Measurements from ENCODE around the gene MTHFD1. TPM values are rescaled to one million over a fixed set of nuclear protein-coding genes. Genes with fewer than 3 reads are reported as not detected.
A peak's percentile ranks its signal among the peaks of the same experiment; 100 is the strongest.

MTHFD1 gene
- total and polyA plus RNA-seq, 2 donors (not counting 3 experiments of a cell fraction or from before 2014, with no cell fraction given), result 26.3 to 114 TPM

DNA sequence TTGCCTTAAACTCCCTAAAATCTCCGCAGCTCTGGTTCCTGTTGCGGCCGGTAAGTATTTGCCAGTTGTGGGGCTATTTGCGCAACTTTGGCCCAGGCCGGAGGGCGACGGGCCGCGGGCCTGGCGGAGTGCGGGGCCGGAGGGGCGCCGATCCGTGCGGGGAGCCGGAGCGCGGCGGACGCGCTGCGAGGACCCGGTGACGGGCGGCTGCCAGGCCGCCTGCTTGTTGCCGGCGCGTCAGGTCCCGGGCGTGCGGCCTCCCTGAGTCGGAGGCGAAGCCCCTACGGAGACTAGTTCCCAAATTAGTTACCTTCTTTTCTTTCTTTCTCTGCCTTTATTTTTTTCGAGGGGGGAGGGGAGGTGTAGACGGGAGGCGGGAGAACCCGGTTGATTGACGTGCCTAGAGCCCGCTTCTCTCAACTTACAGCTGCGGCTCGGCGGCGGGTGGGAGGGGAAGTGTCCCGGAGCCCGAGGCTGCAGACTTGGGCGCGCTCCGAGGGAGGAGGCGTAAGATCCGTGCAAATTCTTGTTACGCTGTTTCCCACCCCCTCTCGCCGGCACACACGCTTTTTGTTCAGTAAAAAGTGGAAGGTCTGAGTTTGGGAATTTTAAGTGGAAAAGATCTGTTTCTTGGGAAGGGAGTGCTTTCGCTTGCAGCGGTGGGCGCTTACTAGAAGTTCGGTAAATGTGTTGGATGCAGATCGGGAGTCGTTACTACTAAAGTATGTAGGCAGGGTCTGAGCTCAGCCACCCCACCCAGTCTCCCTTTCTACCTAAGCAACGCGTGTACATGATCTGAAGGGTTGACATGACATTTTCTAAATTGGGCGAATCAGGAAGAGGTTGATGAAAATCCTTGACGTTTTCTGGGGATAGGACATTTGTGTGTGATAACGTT, 117.0 kb downstream of the MTHFD1 start:
- intact Hi-C loops (cut with micrococcal nuclease) (loop anchor here (1.0 to 10.0 kb wide), 4 partner anchors 62 to 860 kb away; partner anchors contain the start of gene WDR89), dilution Hi-C loops (cut with MboI; ENCODE audit: extremely low pct_ligation_motif_present, low sequenced_read_pairs) (no loop called here)
- DNase-seq (ENCODE audit: low read depth, low spot score) (peak; percentile 83), FAIRE-seq (peak; percentile 88)
- CTCF ChIA-PET, result interaction anchor here (1.0 to 1.2 kb wide), 3 partner anchors 17 to 161 kb away, joined by 3 to 4 read pairs (median 3); no protein-coding TSS in a partner anchor
- peak overlapping the region; percentile 71 to 97 (median 93) for H3K4me3 ChIP-seq (replicated peaks in 1 of 3; ENCODE audit: insufficient read depth in 1 of 3, low read depth in 1 of 3, low read length in 3 of 3)
- peak; percentile 29 for TF ChIP-seq POLR2A (IDR thresholded peaks at IDR 0.05; ENCODE audit: low read depth, low read length)
- TF ChIP-seq POLR2AphosphoS5 (IDR thresholded peaks at IDR 0.05; ENCODE audit: insufficient read depth, low read depth, low read length), result no peak
- peak overlapping the region; percentile 97 for H3K4me2 ChIP-seq (ENCODE audit: insufficient read depth, low read length)
- POLR2A ChIA-PET, result interaction anchor here (1.8 kb wide), 1 partner anchor 35 kb away, joined by 11 read pairs; the partner anchor contains the start of gene HSPA2
- H3K9me1 ChIP-seq (replicated peaks; ENCODE audit: control insufficient read depth, extremely low read depth, insufficient read depth, low read length), result no peaks in the 10 kb centered on the region
- no peaks in the 10 kb centered on the region for H3K27me3 ChIP-seq (ENCODE audit: control insufficient read depth in 2 of 2, insufficient read depth in 2 of 2, low read length in 2 of 2)
- H3K79me2 ChIP-seq (ENCODE audit: control insufficient read depth, insufficient read depth, low read length), result peaks cover 55% of the 10 kb centered on the region
- H4K20me1 ChIP-seq (replicated peaks; ENCODE audit: control insufficient read depth, extremely low read depth, insufficient read depth, low read length), result peaks cover 9% of the 10 kb centered on the region
- no peaks in the 10 kb centered on the region for H3K9me3 ChIP-seq (replicated peaks; ENCODE audit: control insufficient read depth, insufficient read depth, low read length)
- peak overlapping the region; percentile 91 for H3K9ac ChIP-seq (replicated peaks; ENCODE audit: extremely low read depth, insufficient read depth, low read length)
- TSS peak; percentile 27 for BruUV-seq (replicated peaks)
- peak overlapping the region; percentile 95 for H3K27ac ChIP-seq (ENCODE audit: insufficient read depth, low read depth, low read length)
- H3K36me3 ChIP-seq (ENCODE audit: control insufficient read depth in 2 of 2, extremely low read depth in 1 of 2, insufficient read depth in 2 of 2, low read length in 2 of 2), result no peaks in the 10 kb centered on the region
- peak overlapping the region; percentile 26 for H2AFZ ChIP-seq (ENCODE audit: low read depth, low read length)
- H3K4me1 ChIP-seq (ENCODE audit: control insufficient read depth, extremely low read depth, insufficient read depth, low read length), result peaks cover 38% of the 10 kb centered on the region

DNA sequence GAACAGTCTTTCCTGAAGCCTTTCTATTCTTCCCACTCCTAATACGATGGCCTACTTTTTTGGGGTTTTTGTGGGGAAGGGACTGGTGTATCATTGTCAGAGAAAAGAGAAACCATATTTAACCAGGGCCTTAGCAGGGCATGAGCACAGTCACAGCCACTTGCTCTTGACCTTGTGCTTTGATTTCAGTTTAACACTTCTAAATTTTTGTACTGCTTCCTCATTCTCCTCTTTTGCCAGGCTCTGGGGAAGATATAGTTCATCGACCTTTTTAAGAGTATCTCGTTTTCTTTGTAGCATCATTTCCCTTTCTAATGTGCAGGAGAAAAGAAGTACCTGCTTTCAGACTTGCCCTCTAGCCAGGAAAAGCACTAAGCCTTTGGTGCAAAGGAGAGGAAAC, 118.6 kb downstream of the MTHFD1 start:
- intact Hi-C loops (cut with micrococcal nuclease), result loop anchor here (10.0 kb wide), 1 partner anchor 862 kb away; the partner anchor contains the start of gene WDR89

More for the DNA sequence above, 118.6 kb downstream of the MTHFD1 start:
- Histone ChIP-seq H3K9me1 (replicated peaks; ENCODE audit: control insufficient read depth, extremely low read depth, insufficient read depth, low read length) (no peaks in the 10 kb centered on the region), H3K4me2 (ENCODE audit: insufficient read depth, low read length) (peak overlapping the region; percentile 78), H3K9ac (replicated peaks; ENCODE audit: extremely low read depth, insufficient read depth, low read length) (no peak overlapping the region), H4K20me1 (replicated peaks; ENCODE audit: control insufficient read depth, extremely low read depth, insufficient read depth, low read length) (peaks cover 16% of the 10 kb centered on the region), H3K9me3 (replicated peaks; ENCODE audit: control insufficient read depth, insufficient read depth, low read length) (no peaks in the 10 kb centered on the region), H3K4me3 (replicated peaks in 1 of 3; ENCODE audit: insufficient read depth in 1 of 3, low read depth in 1 of 3, low read length in 3 of 3) (peak overlapping the region in 1 of 3 experiments; percentile 32), H3K4me1 (ENCODE audit: control insufficient read depth, extremely low read depth, insufficient read depth, low read length) (peaks cover 37% of the 10 kb centered on the region), H3K79me2 (ENCODE audit: control insufficient read depth, insufficient read depth, low read length) (peaks cover 70% of the 10 kb centered on the region), H3K27ac (ENCODE audit: insufficient read depth, low read depth, low read length) (no peak overlapping the region), H2AFZ (ENCODE audit: low read depth, low read length) (no peak overlapping the region), H3K27me3 (ENCODE audit: control insufficient read depth in 2 of 2, insufficient read depth in 2 of 2, low read length in 2 of 2) (no peaks in the 10 kb centered on the region), H3K36me3 (ENCODE audit: control insufficient read depth in 2 of 2, extremely low read depth in 1 of 2, insufficient read depth in 2 of 2, low read length in 2 of 2) (no peaks in the 10 kb centered on the region)
- dilution Hi-C loops (cut with MboI; ENCODE audit: extremely low pct_ligation_motif_present, low sequenced_read_pairs), result no loop called here
- DNase-seq (ENCODE audit: low read depth, low spot score) (no peak), FAIRE-seq (no peak)
- no TSS peak for BruUV-seq (replicated peaks)
- no peak for TF ChIP-seq POLR2AphosphoS5 (IDR thresholded peaks at IDR 0.05; ENCODE audit: insufficient read depth, low read depth, low read length)
- TF ChIP-seq FOS (IDR thresholded peaks at IDR 0.05; ENCODE audit: borderline replicate concordance, insufficient read depth, low read length), result no peak
- TF ChIP-seq JUN (IDR thresholded peaks at IDR 0.05; ENCODE audit: borderline replicate concordance, insufficient read depth, insufficient read length, low read depth), result no peak
- no peak for TF ChIP-seq GATA2 (IDR thresholded peaks at IDR 0.05; ENCODE audit: insufficient read depth, insufficient read length, low read depth, low read length)
- TF ChIP-seq, protein P1, sequence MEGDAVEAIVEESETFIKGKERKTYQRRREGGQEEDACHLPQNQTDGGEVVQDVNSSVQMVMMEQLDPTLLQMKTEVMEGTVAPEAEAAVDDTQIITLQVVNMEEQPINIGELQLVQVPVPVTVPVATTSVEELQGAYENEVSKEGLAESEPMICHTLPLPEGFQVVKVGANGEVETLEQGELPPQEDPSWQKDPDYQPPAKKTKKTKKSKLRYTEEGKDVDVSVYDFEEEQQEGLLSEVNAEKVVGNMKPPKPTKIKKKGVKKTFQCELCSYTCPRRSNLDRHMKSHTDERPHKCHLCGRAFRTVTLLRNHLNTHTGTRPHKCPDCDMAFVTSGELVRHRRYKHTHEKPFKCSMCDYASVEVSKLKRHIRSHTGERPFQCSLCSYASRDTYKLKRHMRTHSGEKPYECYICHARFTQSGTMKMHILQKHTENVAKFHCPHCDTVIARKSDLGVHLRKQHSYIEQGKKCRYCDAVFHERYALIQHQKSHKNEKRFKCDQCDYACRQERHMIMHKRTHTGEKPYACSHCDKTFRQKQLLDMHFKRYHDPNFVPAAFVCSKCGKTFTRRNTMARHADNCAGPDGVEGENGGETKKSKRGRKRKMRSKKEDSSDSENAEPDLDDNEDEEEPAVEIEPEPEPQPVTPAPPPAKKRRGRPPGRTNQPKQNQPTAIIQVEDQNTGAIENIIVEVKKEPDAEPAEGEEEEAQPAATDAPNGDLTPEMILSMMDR (IDR thresholded peaks at IDR 0.05; ENCODE audit: extremely low read depth in 1 of 2, insufficient read depth in 1 of 2, low read depth in 1 of 2, low read length in 2 of 2), result no peak
- TF ChIP-seq MYC (IDR thresholded peaks at IDR 0.05; ENCODE audit: low read depth, low read length), result no peak
- no peak for TF ChIP-seq POLR2A (IDR thresholded peaks at IDR 0.05; ENCODE audit: low read depth, low read length)
- TF ChIP-seq, protein P2, sequence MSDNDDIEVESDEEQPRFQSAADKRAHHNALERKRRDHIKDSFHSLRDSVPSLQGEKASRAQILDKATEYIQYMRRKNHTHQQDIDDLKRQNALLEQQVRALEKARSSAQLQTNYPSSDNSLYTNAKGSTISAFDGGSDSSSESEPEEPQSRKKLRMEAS (IDR thresholded peaks at IDR 0.05; ENCODE audit: insufficient read depth, insufficient read length), result no peak
- TF ChIP-seq EZH2 (IDR thresholded peaks at IDR 0.05; ENCODE audit: borderline replicate concordance, low read depth, low read length, severe bottlenecking), result no peak
- POLR2A ChIA-PET, result no interaction called here
- CTCF ChIA-PET, result no interaction called here

All from endothelial cell of umbilical vein (primary cell).